Caco-2 (cell line): Measurements from ENCODE around the gene SRGAP1. TPM values are rescaled to one million over a fixed set of nuclear protein-coding genes. Genes with fewer than 3 reads are reported as not detected.

Experiments used
- BruUV-seq: library from RNA; stranded (reverse); fragments of 400-500 nt; replicated peaks from 2 replicates; lab custom pipeline; 2021; lab: Mats Ljungman, UMichigan
- CTCF ChIA-PET: fragments of 300-600 bp; sonication (Branson Sonifier 250); formaldehyde crosslinking; loops from one replicate; lab custom pipeline; 2022; ENCODE audit warnings: antibody characterized with exemption; lab: Charles Lee
- POLR2A ChIA-PET: fragments of 300-600 bp; sonication (Branson Sonifier 250); formaldehyde crosslinking; loops from one replicate; lab custom pipeline; 2022; ENCODE audit warnings: antibody characterized with exemption; lab: Charles Lee
- DNase-seq, 2 experiments: peaks; one replicate each; pipeline versions ENCODE4 v3.0.0 to v3.0.0-alpha.2; 2020 to 2022
- H3K27me3 ChIP-seq: replicated peaks from 2 replicates; pipeline ENCODE4 v1.6.0; 2011; ENCODE audit warnings: low read length; ENCODE audit not compliant: control insufficient read depth, insufficient read depth
- H3K36me3 ChIP-seq: 2 replicates; pipeline ENCODE4 v1.5.1; 2011; ENCODE audit warnings: low read length; ENCODE audit not compliant: control insufficient read depth, insufficient read depth
- H3K4me1 ChIP-seq: fragments of 250-450 bp; sonication (Bioruptor Pico); 2 replicates; pipeline ENCODE4 v1.5.1; 2020; ENCODE audit warnings: mild to moderate bottlenecking
- H3K4me3 ChIP-seq: 2 replicates; pipeline ENCODE4 v1.5.1; 2011; ENCODE audit warnings: low read depth, mild to moderate bottlenecking, control low read depth, low read length
- H3K9me3 ChIP-seq: fragments of 250-450 bp; sonication (Bioruptor Pico); 2 replicates; pipeline ENCODE4 v1.5.1; 2020; ENCODE audit warnings: mild to moderate bottlenecking, moderate library complexity
- H3K27ac Mint-ChIP-seq: one replicate; pipeline ENCODE4 v1.8.0; 2022; ENCODE audit warnings: mixed read lengths; ENCODE audit not compliant: unreplicated experiment
- H3K27me3 Mint-ChIP-seq: one replicate; pipeline ENCODE4 v1.8.0; 2022; ENCODE audit warnings: mixed read lengths; ENCODE audit not compliant: insufficient read depth, unreplicated experiment
- H3K36me3 Mint-ChIP-seq: one replicate; pipeline ENCODE4 v1.8.0; 2022; ENCODE audit warnings: mild to moderate bottlenecking, mixed read lengths; ENCODE audit not compliant: insufficient read depth, unreplicated experiment
- H3K4me1 Mint-ChIP-seq: one replicate; pipeline ENCODE4 v1.8.0; 2022; ENCODE audit warnings: low read depth, mixed read lengths; ENCODE audit not compliant: unreplicated experiment
- H3K4me3 Mint-ChIP-seq: one replicate; pipeline ENCODE4 v1.8.0; 2022; ENCODE audit warnings: mild to moderate bottlenecking, moderate library complexity, mixed read lengths; ENCODE audit not compliant: unreplicated experiment
- H3K9me3 Mint-ChIP-seq: one replicate; pipeline ENCODE4 v1.8.0; 2022; ENCODE audit warnings: mixed read lengths; ENCODE audit not compliant: unreplicated experiment
- intact Hi-C: fragments of 100-400 bp; cut with micrococcal nuclease; formaldehyde crosslinking; loops from one replicate; pipeline ENCODE4 v1.10.0; 2022; ENCODE audit not compliant: unreplicated experiment
- total RNA-seq: library from RNA; stranded (reverse); gene quantifications from 2 replicates; pipeline ENCODE4 v1.2.3, GENCODE V29; 2022
- TF ChIP-seq, protein P1 (sequence below), 2 experiments: fragments of 200-600 bp in 1 of 2; IDR thresholded peaks; 1 replicate in 1 of 2; 2 replicates in 1 of 2; pipeline versions ENCODE4 v1.5.1 to v1.8.0; 2011 to 2022; ENCODE audit warnings: antibody characterized with exemption in 1 of 2, control low read depth in 1 of 2, inconsistent platforms in 1 of 2, low read depth in 1 of 2, low read length in 1 of 2, mild to moderate bottlenecking in 1 of 2, moderate library complexity in 1 of 2; ENCODE audit not compliant: insufficient read depth in 1 of 2, severe bottlenecking in 1 of 2, unreplicated experiment in 1 of 2

SRGAP1 gene
- total RNA-seq, 1 experiment from 2014 or later = 22.1 TPM

DNA sequence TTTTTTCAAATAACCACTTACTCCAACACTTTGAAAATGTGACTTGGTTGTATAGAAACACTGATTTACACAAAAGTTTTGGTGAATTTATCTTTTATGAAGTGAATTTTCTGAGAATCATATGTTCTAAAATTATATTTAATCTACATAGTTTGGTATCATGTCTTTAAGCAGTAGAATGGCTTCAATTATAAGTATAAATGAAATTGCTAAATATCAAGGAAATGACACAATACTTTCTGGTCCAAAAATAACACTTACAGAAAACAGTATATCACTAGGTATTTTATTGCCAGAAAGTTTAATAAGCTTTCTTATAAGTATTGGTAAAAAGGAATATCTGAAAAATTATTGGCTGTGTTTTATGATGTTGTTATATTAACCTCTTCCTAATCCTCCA, 90.9 kb downstream of the SRGAP1 start:
- no peaks in the 10 kb centered on the region for H3K9me3 Mint-ChIP-seq
- Histone ChIP-seq H3K4me3 (no peak overlapping the region), H3K9me3 (no peaks in the 10 kb centered on the region), H3K27me3 (no peaks in the 10 kb centered on the region), H3K36me3 (no peaks in the 10 kb centered on the region; the same call in 1 of the 2 replicates), H3K4me1 (no peaks in the 10 kb centered on the region)
- no peaks in the 10 kb centered on the region for H3K36me3 Mint-ChIP-seq
- no peak overlapping the region for H3K27ac Mint-ChIP-seq
- H3K27me3 Mint-ChIP-seq = no peaks in the 10 kb centered on the region
- ChIA-PET POLR2A (no interaction called here), CTCF (no interaction called here)
- intact Hi-C loops = no loop called here
- no peak for DNase-seq
- H3K4me1 Mint-ChIP-seq = peaks cover 13% of the 10 kb centered on the region
- TF ChIP-seq, protein P1, sequence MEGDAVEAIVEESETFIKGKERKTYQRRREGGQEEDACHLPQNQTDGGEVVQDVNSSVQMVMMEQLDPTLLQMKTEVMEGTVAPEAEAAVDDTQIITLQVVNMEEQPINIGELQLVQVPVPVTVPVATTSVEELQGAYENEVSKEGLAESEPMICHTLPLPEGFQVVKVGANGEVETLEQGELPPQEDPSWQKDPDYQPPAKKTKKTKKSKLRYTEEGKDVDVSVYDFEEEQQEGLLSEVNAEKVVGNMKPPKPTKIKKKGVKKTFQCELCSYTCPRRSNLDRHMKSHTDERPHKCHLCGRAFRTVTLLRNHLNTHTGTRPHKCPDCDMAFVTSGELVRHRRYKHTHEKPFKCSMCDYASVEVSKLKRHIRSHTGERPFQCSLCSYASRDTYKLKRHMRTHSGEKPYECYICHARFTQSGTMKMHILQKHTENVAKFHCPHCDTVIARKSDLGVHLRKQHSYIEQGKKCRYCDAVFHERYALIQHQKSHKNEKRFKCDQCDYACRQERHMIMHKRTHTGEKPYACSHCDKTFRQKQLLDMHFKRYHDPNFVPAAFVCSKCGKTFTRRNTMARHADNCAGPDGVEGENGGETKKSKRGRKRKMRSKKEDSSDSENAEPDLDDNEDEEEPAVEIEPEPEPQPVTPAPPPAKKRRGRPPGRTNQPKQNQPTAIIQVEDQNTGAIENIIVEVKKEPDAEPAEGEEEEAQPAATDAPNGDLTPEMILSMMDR (IDR thresholded peaks at IDR 0.05; ENCODE audit: insufficient read depth in 1 of 2, low read depth in 1 of 2, low read length in 1 of 2, severe bottlenecking in 1 of 2, unreplicated experiment in 1 of 2) = no peak
- no TSS peak for BruUV-seq
- no peak overlapping the region for H3K4me3 Mint-ChIP-seq

DNA sequence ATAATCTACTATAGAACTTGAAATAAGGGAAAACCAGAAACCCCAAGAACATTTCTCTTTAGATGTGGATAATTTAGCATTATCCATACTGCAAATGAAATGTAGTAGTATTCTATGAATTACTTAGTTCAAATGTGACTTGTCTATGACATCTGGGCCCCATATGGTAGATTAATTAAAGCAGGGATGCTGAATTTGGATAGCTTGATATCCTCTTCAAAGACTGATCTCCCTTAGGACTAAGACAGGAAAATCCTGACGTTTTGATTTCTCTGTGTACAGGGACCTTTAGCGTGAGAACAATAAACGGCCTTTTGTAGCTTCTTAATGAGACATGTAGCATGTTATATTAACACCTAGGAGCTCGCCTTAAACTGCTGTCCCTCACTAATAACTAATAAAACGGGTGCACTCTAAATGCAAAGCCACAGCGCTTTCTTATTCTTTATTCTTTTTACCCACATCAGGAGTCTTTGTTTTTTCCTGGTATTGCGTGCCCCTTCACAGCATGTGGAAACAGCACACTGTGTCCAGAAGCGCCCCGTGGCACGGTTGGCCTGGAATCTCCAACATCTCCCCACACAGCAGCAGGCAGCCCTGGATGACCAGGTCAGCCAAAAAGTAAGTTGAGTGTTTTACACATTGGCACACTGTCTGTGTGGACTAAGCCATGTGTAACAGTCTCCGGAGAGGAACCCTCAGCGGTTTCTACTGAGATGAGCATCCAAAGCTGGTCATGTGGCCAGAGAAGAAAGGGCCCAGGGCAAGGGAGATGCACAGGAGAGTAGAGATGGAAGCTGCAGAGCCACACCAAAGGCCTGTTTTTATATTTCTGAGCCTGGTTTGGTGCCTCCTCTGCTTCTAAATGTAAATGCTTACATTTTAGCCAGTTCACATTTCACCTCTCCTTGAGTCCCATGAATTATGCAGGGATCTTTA, 93.1 kb downstream of the SRGAP1 start:
- Mint-ChIP-seq H3K27me3 (no peaks in the 10 kb centered on the region), H3K27ac (no peak overlapping the region), H3K9me3 (no peaks in the 10 kb centered on the region), H3K4me3 (no peak overlapping the region), H3K36me3 (no peaks in the 10 kb centered on the region), H3K4me1 (peaks cover 11% of the 10 kb centered on the region)
- intact Hi-C loops = no loop called here
- TF ChIP-seq, protein P1 (IDR thresholded peaks at IDR 0.05; ENCODE audit: insufficient read depth in 1 of 2, low read depth in 1 of 2, low read length in 1 of 2, severe bottlenecking in 1 of 2, unreplicated experiment in 1 of 2) = no peak
- no peak for DNase-seq
- Histone ChIP-seq H3K9me3 (no peaks in the 10 kb centered on the region), H3K4me3 (no peak overlapping the region), H3K4me1 (no peaks in the 10 kb centered on the region), H3K36me3 (no peaks in the 10 kb centered on the region; the same call in 1 of the 2 replicates), H3K27me3 (no peaks in the 10 kb centered on the region)
- CTCF ChIA-PET = no interaction called here
- POLR2A ChIA-PET = no interaction called here
- no TSS peak for BruUV-seq

DNA sequence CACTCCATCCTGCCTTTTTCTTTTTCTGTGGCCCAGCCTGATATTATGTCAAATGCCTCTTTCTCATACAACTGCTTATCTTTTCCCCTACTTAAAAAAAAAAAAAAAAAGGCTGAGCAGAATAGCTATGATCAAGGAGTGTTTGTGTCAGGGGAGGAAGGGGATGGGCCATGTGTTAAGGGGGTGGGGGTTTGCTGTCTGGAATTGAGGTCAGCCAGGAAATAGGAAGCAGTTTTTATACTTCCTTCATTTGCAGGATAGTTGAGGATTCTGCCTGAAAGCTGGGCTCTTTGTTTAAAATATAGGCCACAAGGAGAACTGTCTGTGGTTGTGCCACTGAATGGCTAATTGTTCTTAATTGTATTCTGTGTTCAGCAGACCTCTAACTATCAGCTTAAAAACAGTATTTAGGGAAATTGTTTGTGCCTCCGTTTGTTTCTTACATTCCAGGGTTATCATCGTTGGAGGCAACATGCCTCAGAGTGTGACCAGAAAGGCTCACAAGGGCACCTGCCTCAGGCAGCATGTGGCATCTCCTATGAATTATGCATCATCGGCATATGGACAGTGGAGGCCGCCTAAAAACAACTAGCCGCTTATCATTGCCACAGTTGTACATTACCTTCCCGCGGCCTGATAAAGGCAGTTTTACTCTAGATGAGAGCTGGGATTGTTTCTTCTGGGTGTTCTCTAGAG, 96.0 kb downstream of the SRGAP1 start:
- Mint-ChIP-seq H3K9me3 (no peaks in the 10 kb centered on the region), H3K4me1 (peaks cover 11% of the 10 kb centered on the region), H3K4me3 (no peak overlapping the region), H3K27me3 (no peaks in the 10 kb centered on the region), H3K27ac (no peak overlapping the region), H3K36me3 (no peaks in the 10 kb centered on the region)
- intact Hi-C loops = no loop called here
- H3K9me3 ChIP-seq = no peaks in the 10 kb centered on the region
- no peaks in the 10 kb centered on the region for H3K27me3 ChIP-seq
- no peaks in the 10 kb centered on the region; the same call in none of the 2 replicates for H3K36me3 ChIP-seq
- POLR2A ChIA-PET = interaction anchor here (0.6 kb wide), 1 partner anchor 202 kb away, joined by 4 read pairs; no protein-coding TSS in a partner anchor
- TF ChIP-seq, protein P1 (IDR thresholded peaks at IDR 0.05; ENCODE audit: insufficient read depth in 1 of 2, low read depth in 1 of 2, low read length in 1 of 2, severe bottlenecking in 1 of 2, unreplicated experiment in 1 of 2) = no peak
- no peak overlapping the region for H3K4me3 ChIP-seq
- no peak for DNase-seq
- no TSS peak for BruUV-seq
- CTCF ChIA-PET = interaction anchor here (0.9 kb wide), 1 partner anchor 28 kb away, joined by 3 read pairs; no protein-coding TSS in a partner anchor
- no peaks in the 10 kb centered on the region for H3K4me1 ChIP-seq
